IPS-18a (cell line): ENCODE data around the gene FTO.

Experiments
- H3K27ac ChIP-seq: one replicate; pipeline ENCODE4 v1.5.1; 2013; ENCODE audit warnings: low read length
- H3K27me3 ChIP-seq: one replicate; pipeline ENCODE4 v1.6.1; 2013; ENCODE audit warnings: mild to moderate bottlenecking, low read length; ENCODE audit not compliant: control insufficient read depth, insufficient read depth
- H3K36me3 ChIP-seq: one replicate; pipeline ENCODE4 v1.6.1; 2013; ENCODE audit warnings: low read depth, low read length; ENCODE audit not compliant: control insufficient read depth
- H3K4me1 ChIP-seq: one replicate; pipeline ENCODE4 v1.6.1; 2013; ENCODE audit warnings: low read depth, low read length; ENCODE audit not compliant: control insufficient read depth
- H3K4me3 ChIP-seq: one replicate; pipeline ENCODE4 v1.5.1; 2013; ENCODE audit warnings: low read length
- H3K9ac ChIP-seq: one replicate; pipeline ENCODE4 v1.6.1; 2013; ENCODE audit warnings: mild to moderate bottlenecking, low read length, moderate library complexity
- H3K9me3 ChIP-seq: one replicate; pipeline ENCODE4 v1.6.1; 2013; ENCODE audit warnings: low read depth, low read length; ENCODE audit not compliant: control insufficient read depth

Gene FTO

DNA sequence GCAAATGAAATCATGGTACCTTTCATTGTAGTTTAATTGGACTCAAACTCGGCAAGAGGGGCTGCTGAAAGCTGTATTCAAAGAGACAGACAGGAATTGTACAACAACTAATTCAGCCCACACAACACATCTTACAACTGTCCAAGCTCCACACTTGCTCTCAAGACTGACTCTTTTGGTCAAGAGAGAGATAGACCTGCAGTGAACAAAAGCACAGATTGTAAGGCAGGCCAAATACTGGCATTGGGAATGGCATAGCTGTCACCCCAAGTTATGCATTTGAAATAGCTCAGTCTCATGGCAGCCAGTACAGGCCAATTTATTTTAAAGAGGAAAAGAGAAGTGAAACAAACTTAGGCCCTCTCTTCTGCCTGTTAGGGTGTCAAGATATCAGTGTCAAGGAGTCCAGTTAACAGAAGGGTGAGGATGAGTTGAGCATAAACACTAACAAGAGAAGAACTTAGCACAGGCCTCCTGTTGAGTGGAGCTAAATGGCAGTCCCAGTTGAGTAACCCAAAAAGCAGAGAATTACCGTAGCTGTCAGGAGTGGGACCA lies 366.9 kb downstream of the FTO start:
- Histone ChIP-seq H3K9ac (no peak overlapping the region), H3K27me3 (no peaks in the 10 kb centered on the region), H3K4me1 (peaks cover 12% of the 10 kb centered on the region), H3K4me3 (no peak overlapping the region), H3K36me3 (no peaks in the 10 kb centered on the region), H3K27ac (no peak overlapping the region), H3K9me3 (no peaks in the 10 kb centered on the region)

DNA sequence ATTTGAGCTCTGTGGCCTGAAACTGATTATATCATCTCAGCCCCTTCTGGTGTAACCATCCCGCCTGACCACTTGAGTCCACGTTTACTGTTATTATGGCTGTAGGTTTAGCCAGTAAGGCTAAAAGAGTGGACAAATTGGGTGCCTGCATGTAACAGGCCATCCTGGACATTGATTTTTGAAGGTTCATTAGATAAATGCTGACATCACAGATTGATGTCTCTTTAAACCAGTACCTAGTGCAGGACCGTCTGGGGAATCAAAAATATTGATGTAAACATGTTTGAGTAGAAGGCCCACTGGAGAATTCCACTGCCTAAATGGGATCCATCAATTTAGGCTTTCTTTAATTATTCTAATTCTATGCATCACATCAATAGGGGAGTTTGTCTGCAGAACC lies 367.6 kb downstream of the FTO start:
- H3K36me3 ChIP-seq, result no peaks in the 10 kb centered on the region
- no peak overlapping the region for H3K9ac ChIP-seq
- no peak overlapping the region for H3K27ac ChIP-seq
- H3K4me3 ChIP-seq, result no peak overlapping the region
- no peaks in the 10 kb centered on the region for H3K9me3 ChIP-seq
- H3K27me3 ChIP-seq, result no peaks in the 10 kb centered on the region
- H3K4me1 ChIP-seq, result peaks cover 12% of the 10 kb centered on the region

DNA sequence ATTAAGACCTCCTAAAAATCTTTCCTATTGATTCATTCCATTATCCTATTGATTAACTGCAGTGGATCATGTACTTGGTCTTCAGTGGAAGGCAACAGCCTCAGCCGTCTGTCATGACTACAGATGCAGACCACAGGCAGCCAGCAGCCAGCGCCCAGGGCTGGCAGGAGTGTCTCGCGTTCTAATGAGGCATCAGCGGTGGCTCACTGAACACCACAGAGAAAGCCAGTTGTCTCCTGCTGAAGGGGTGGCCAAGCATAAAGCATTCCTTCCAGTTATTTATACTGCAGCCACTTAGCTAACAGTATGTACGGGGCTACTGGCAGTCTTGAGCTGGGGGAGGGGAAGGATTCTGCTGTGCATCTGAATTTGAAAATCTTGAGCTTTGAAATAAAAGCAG lies 368.3 kb downstream of the FTO start:
- H3K4me1 ChIP-seq, result peaks cover 11% of the 10 kb centered on the region
- H3K27ac ChIP-seq, result no peak overlapping the region
- H3K9ac ChIP-seq, result no peak overlapping the region
- no peaks in the 10 kb centered on the region for H3K36me3 ChIP-seq
- no peak overlapping the region for H3K4me3 ChIP-seq
- H3K27me3 ChIP-seq, result no peaks in the 10 kb centered on the region
- H3K9me3 ChIP-seq, result no peaks in the 10 kb centered on the region

DNA sequence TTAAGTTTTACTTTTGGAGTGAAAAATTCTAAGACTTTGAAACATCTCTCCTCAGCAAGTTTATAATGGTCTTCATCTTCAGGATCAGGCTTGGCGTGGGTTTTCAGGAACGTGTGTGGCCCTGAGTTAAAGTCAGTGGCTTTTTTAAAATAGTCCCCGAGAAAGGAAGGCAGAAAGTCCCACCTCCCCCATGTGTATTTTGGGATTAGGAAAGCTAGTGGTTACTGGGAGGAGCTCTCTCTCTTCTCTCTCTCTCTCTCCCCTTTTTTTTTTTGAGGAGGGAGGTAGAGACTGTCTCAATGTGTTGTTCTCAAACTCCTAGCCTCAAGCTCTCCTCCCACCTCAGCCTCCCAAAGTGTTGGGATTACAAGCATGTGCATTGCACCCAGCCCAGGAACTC lies 369.4 kb downstream of the FTO start:
- no peaks in the 10 kb centered on the region for H3K9me3 ChIP-seq
- no peak overlapping the region for H3K9ac ChIP-seq
- H3K4me3 ChIP-seq, result no peak overlapping the region
- H3K4me1 ChIP-seq, result no peaks in the 10 kb centered on the region
- no peaks in the 10 kb centered on the region for H3K36me3 ChIP-seq
- no peak overlapping the region for H3K27ac ChIP-seq
- H3K27me3 ChIP-seq, result no peaks in the 10 kb centered on the region

DNA sequence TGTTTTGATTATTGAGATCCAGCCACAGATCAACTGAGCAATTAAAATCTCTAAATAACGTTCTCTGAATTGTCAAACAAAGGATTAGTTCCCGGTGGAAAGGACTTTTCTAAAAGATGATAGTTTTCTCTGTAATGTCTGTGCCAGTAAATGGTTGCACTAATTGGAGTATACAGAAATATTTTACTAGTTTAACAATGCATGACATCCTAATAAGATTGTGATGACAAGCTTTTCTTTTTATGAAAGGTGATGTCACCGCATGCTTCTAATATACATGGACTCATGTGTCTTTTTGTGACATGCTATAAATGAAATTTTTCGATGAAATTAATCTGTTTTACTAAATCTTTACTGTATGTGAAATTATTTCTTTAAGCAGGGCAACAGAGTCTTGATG lies 371.5 kb downstream of the FTO start:
- no peak overlapping the region for H3K27ac ChIP-seq
- no peaks in the 10 kb centered on the region for H3K9me3 ChIP-seq
- H3K36me3 ChIP-seq, result no peaks in the 10 kb centered on the region
- no peak overlapping the region for H3K4me3 ChIP-seq
- no peaks in the 10 kb centered on the region for H3K4me1 ChIP-seq
- no peaks in the 10 kb centered on the region for H3K27me3 ChIP-seq
- H3K9ac ChIP-seq, result no peak overlapping the region

DNA sequence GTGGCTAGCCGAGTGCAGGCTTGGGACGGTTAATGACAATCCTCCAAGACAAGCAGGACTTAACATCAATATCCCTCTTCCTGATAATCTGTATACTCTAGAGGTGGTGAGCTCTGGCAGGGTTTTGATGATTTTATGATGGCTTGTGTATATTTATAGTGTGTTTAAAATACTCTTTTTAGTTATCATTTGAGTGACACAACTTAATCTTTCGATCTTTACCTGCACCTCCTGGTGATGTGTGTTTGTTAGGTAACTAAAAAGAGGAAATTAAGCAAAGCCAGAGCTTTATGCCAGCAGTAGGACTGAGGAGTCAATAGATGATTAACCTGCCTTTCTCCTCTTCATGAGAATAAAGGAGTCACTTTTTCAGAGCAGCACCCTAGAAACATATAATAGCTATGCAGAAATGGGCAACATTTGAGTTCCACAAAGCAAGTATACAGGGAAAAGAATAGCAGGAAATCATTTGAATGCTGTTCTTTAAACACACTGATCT lies 372.1 kb downstream of the FTO start:
- Histone ChIP-seq H3K36me3 (no peaks in the 10 kb centered on the region), H3K9me3 (no peaks in the 10 kb centered on the region), H3K27me3 (no peaks in the 10 kb centered on the region), H3K4me1 (no peaks in the 10 kb centered on the region), H3K4me3 (no peak overlapping the region), H3K27ac (no peak overlapping the region), H3K9ac (no peak overlapping the region)

DNA sequence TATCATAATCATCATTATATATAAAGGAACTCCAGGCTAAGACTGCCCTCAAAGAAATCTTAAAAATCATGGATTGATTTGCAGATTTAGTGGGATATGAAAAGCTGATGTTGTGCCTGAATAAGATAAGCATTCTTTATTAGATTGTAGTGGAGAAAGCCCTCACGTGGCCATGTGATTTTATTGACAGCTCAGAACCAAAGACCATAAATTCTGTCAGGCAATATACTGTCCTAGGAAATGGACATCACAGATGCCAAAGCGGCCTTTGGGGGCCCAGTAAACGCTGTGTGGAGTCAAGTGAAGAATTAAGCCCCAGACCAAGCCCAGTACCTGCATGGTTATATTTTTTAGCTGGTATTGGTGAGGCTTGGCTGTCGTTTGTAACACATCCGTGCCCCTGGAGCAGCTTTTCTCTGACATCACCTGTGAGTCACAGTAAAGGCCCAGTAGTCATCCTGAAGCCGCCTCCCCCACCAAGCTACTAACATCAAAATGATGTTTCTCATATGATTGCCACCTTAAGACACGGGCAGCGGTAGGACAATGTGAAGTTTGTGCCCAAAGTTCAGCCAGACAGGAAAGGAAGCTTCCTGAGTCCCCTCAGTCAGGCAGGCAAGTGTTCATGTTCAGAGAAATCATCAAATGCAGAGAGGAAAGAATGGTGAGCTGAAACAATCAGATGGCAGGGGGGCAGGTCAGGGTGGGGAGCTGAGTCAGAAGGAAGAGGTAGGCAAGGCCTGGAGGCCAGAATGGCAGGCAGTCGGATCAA lies 373.3 kb downstream of the FTO start:
- Histone ChIP-seq H3K27me3 (no peaks in the 10 kb centered on the region), H3K36me3 (no peaks in the 10 kb centered on the region), H3K4me3 (no peak overlapping the region), H3K9me3 (no peaks in the 10 kb centered on the region), H3K27ac (no peak overlapping the region), H3K9ac (no peak overlapping the region), H3K4me1 (no peaks in the 10 kb centered on the region)

DNA sequence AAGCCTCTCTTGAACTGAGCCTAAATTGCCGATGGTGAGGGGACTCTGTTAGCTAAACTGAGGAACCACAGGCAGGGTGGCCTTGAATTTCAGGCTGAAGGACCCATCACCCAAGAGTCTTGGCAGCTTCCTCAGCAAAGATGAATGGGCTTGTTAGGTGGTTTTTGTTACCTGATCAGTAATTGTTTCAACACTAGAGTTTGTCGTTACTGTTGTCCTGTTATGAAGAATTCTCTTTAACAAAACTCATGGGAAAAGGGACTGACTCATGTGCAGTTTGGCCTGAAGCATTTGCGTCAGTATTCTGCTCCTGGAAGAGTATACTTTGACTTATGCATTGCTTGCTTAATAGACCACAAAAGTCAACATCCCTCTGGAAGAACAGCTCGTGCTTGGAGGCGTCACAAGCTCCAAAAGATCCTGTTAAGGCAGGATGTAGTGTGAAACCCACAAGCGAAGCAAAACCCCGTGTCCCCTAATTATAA lies 376.6 kb downstream of the FTO start:
- Histone ChIP-seq H3K4me3 (no peak overlapping the region), H3K27me3 (no peaks in the 10 kb centered on the region), H3K36me3 (no peaks in the 10 kb centered on the region), H3K27ac (no peak overlapping the region), H3K9me3 (no peaks in the 10 kb centered on the region), H3K4me1 (no peaks in the 10 kb centered on the region), H3K9ac (no peak overlapping the region)

DNA sequence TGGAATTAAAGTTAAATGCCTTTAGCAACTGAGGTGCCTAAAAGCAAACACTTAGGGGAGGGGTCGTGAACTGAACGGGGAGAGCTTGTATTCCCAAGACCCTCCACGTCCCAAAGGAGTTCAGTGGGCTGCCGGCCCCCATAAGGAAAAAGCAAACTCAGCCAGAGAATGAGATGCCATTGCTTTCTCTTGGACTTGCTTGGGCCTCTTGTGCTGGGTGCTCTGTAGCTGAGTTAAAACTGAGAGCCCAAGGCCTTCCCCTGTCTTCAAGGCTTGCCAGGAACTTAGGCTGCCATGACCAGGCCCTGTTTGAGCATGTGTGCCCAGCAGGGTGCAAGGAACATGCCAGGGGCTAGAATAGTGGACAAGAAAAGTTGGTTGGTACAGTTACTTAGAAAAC lies 382.8 kb downstream of the FTO start:
- H3K9me3 ChIP-seq, result no peaks in the 10 kb centered on the region
- H3K27me3 ChIP-seq, result no peaks in the 10 kb centered on the region
- H3K4me3 ChIP-seq, result no peak overlapping the region
- H3K9ac ChIP-seq, result no peak overlapping the region
- no peak overlapping the region for H3K27ac ChIP-seq
- H3K4me1 ChIP-seq, result no peaks in the 10 kb centered on the region
- no peaks in the 10 kb centered on the region for H3K36me3 ChIP-seq

DNA sequence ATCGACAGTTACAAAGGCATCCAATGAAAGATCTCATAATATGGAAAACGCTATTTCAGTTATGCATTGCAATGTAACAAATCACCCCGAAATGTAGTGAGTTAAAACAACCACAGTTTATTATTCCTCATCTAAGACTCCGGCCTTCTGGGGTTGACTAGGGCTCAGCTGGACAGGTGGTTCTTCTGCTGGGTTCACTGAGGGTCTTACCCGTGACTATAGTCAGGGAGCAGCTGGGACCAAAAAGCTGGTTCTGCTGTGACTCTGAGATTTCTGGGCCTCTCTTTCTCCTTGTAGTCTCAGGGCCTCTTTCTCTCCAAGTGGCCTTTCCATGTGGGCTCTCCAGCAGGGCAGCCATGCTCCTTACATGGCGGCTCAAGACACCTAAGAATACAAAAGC lies 386.6 kb downstream of the FTO start:
- Histone ChIP-seq H3K27ac (no peak overlapping the region), H3K4me3 (no peak overlapping the region), H3K4me1 (no peaks in the 10 kb centered on the region), H3K9me3 (no peaks in the 10 kb centered on the region), H3K36me3 (no peaks in the 10 kb centered on the region), H3K27me3 (no peaks in the 10 kb centered on the region), H3K9ac (no peak overlapping the region)

DNA sequence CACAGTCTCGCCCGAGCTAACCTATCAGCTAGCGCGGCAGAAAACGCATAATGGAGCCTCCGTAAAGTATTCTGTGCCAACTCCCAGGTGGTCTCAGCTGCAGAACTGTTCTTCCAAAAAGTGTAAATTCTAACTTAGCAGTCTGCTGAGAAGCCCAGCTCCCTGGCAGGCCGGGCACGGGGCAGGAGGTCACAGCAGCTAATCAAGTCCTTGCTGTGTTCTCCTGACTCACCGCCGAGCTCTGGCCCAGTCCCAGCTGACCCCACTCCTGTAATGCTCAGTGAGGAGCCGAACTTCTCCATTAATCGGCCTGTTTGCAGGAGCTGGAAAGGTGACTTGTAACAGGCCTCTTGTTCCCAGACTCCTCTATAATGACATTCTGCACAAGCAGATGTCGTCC lies 389.3 kb downstream of the FTO start:
- Histone ChIP-seq H3K4me1 (no peaks in the 10 kb centered on the region), H3K9me3 (no peaks in the 10 kb centered on the region), H3K4me3 (no peak overlapping the region), H3K27ac (no peak overlapping the region), H3K36me3 (no peaks in the 10 kb centered on the region), H3K9ac (no peak overlapping the region), H3K27me3 (no peaks in the 10 kb centered on the region)

DNA sequence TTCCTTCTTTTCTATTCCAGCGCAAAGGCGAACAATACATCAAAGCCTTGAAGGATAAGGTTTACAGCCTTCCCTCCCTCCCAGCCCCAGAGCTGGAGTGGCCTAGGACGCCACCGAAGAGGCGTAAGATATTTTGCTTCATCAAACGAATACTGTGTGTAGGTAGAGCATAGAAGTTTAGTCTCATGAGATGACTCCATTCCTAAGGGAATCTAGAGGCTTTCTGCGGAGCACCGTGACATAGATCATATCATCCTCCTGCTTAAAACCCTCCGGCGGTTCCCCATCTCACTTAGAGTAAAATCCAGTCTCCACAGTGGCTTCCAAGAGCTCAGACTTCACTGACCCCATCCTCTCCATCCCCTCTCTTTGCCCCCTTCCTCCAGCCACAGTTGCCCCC lies 390.7 kb downstream of the FTO start:
- Histone ChIP-seq H3K27me3 (no peaks in the 10 kb centered on the region), H3K4me3 (no peak overlapping the region), H3K9me3 (no peaks in the 10 kb centered on the region), H3K4me1 (no peaks in the 10 kb centered on the region), H3K27ac (no peak overlapping the region), H3K36me3 (no peaks in the 10 kb centered on the region), H3K9ac (no peak overlapping the region)
